Panc1 (cell line): ENCODE results near the gene TMEM120B. TPM values are rescaled to one million over a fixed set of nuclear protein-coding genes. Genes with fewer than 3 reads are reported as not detected.

Experiments used
- ATAC-seq: fragments of 200-7000 bp; cut with Tn5 transposase; 2 replicates; pipeline ENCODE4 v1.9.1; 2020; ENCODE audit warnings: mild to moderate bottlenecking, moderate library complexity
- BruUV-seq: library from RNA; stranded (reverse); fragments of 400-500 nt; replicated peaks from 2 replicates; lab custom pipeline; 2021; lab: Mats Ljungman, UMichigan
- CTCF ChIA-PET: fragments of 300-600 bp; sonication (Branson Sonifier 250); formaldehyde crosslinking; loops from one replicate; lab custom pipeline; 2022; ENCODE audit warnings: antibody characterized with exemption; lab: Charles Lee
- POLR2A ChIA-PET: fragments of 300-600 bp; sonication (Branson Sonifier 250); formaldehyde crosslinking; loops from one replicate; lab custom pipeline; 2022; ENCODE audit warnings: antibody characterized with exemption; lab: Charles Lee
- DNase-seq: peaks from one replicate; pipeline ENCODE4 v3.0.0-alpha.2; 2010; ENCODE audit warnings: low read depth, low spot score
- H3K27ac ChIP-seq: 2 replicates; pipeline ENCODE4 v1.5.1; 2011; ENCODE audit warnings: mild to moderate bottlenecking, low read length, inconsistent platforms
- H3K27me3 ChIP-seq: fragments of 200-500 bp; sonication (Bioruptor generic); 2 replicates; pipeline ENCODE4 v1.6.0; 2014; ENCODE audit warnings: low read length, inconsistent platforms; ENCODE audit not compliant: control insufficient read depth, insufficient read depth
- H3K36me3 ChIP-seq: fragments of 200-500 bp; sonication (Bioruptor generic); 2 replicates; pipeline ENCODE4 v1.5.1; 2014; ENCODE audit warnings: inconsistent platforms, mild to moderate bottlenecking, low read length, moderate library complexity; ENCODE audit not compliant: control insufficient read depth, insufficient read depth
- H3K4me1 ChIP-seq: 2 replicates; pipeline ENCODE4 v1.5.1; 2011; ENCODE audit warnings: inconsistent platforms, mild to moderate bottlenecking, low read length, moderate library complexity; ENCODE audit not compliant: control insufficient read depth, insufficient read depth
- H3K4me3 ChIP-seq, 2 experiments: 2 replicates each; pipeline ENCODE4 v1.5.1; 2011 to 2012; ENCODE audit warnings: low read depth in 2 of 2, low read length in 2 of 2, mild to moderate bottlenecking in 2 of 2, inconsistent platforms in 1 of 2, moderate library complexity in 1 of 2
- H3K9me3 ChIP-seq: fragments of 200-500 bp; sonication (Bioruptor generic); 2 replicates; pipeline ENCODE4 v1.5.1; 2014; ENCODE audit warnings: low read depth, mild to moderate bottlenecking, inconsistent platforms, low read length, moderate library complexity; ENCODE audit not compliant: control insufficient read depth, insufficient read depth
- POLR2AphosphoS5 ChIP-seq: IDR thresholded peaks from 2 replicates; pipeline ENCODE4 v1.6.1; 2012; ENCODE audit warnings: mild to moderate bottlenecking, low read depth, low read length, moderate library complexity
- SIN3A ChIP-seq: IDR thresholded peaks from 2 replicates; pipeline ENCODE4 v1.6.1; 2012; ENCODE audit warnings: low read depth, mild to moderate bottlenecking, low read length, moderate library complexity, borderline replicate concordance; ENCODE audit not compliant: insufficient read depth
- TCF7L2 ChIP-seq: IDR thresholded peaks from 2 replicates; pipeline ENCODE4 v1.6.1; 2011; ENCODE audit warnings: mild to moderate bottlenecking, low read depth, low read length, inconsistent platforms
- in situ Hi-C: cut with HindIII; loops from 2 replicates; pipeline ENCODE4 v1.10.0; 2016; ENCODE audit warnings: low sequenced_read_pairs, low pct_unique_long_range_greater_than_20kb
- intact Hi-C: fragments of 100-400 bp; cut with micrococcal nuclease; formaldehyde crosslinking; loops from one replicate; pipeline ENCODE4 v1.10.0; 2022; ENCODE audit not compliant: unreplicated experiment
- total RNA-seq: library from RNA; stranded (reverse); gene quantifications from one replicate; pipeline ENCODE4 v1.2.1, GENCODE V29; 2021; ENCODE audit not compliant: unreplicated experiment
- TF ChIP-seq, protein P1 (sequence below), 2 experiments: IDR thresholded peaks; 2 replicates each; pipeline ENCODE4 v1.6.1; 2011 to 2012; ENCODE audit warnings: low read depth in 2 of 2, control low read depth in 1 of 2, low read length in 1 of 2, mild to moderate bottlenecking in 1 of 2, moderate library complexity in 1 of 2; ENCODE audit not compliant: insufficient read depth in 1 of 2
- TF ChIP-seq, protein P2 (sequence below): fragments of 450-650 bp; IDR thresholded peaks from 2 replicates; pipeline ENCODE4 v1.5.1; 2017; ENCODE audit warnings: mild to moderate bottlenecking

TMEM120B gene
- total RNA-seq, 1 experiment from 2014 or later = 22.3 TPM

- TF ChIP-seq POLR2AphosphoS5 = peak; percentile 89
- TF ChIP-seq, protein P1, sequence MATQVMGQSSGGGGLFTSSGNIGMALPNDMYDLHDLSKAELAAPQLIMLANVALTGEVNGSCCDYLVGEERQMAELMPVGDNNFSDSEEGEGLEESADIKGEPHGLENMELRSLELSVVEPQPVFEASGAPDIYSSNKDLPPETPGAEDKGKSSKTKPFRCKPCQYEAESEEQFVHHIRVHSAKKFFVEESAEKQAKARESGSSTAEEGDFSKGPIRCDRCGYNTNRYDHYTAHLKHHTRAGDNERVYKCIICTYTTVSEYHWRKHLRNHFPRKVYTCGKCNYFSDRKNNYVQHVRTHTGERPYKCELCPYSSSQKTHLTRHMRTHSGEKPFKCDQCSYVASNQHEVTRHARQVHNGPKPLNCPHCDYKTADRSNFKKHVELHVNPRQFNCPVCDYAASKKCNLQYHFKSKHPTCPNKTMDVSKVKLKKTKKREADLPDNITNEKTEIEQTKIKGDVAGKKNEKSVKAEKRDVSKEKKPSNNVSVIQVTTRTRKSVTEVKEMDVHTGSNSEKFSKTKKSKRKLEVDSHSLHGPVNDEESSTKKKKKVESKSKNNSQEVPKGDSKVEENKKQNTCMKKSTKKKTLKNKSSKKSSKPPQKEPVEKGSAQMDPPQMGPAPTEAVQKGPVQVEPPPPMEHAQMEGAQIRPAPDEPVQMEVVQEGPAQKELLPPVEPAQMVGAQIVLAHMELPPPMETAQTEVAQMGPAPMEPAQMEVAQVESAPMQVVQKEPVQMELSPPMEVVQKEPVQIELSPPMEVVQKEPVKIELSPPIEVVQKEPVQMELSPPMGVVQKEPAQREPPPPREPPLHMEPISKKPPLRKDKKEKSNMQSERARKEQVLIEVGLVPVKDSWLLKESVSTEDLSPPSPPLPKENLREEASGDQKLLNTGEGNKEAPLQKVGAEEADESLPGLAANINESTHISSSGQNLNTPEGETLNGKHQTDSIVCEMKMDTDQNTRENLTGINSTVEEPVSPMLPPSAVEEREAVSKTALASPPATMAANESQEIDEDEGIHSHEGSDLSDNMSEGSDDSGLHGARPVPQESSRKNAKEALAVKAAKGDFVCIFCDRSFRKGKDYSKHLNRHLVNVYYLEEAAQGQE (IDR thresholded peaks at IDR 0.05; ENCODE audit: insufficient read depth in 1 of 2, low read depth in 2 of 2, low read length in 1 of 2) = peak in 1 of 2 experiments; percentile 1; a peak in 1 of 4 replicates
- no peak for TF ChIP-seq TCF7L2
- peaks cover 2% of the 10 kb centered on the region for H3K36me3 ChIP-seq
- DNase-seq (no peak), ATAC-seq (peak; percentile 60)
- POLR2A ChIA-PET = interaction anchor here (0.6 to 1.2 kb wide), 3 partner anchors 10 to 452 kb away, joined by 3 read pairs; partner anchors contain the start of genes MORN3 and RHOF
- in situ Hi-C loops = no loop called here
- CTCF ChIA-PET = interaction anchor here (0.5 to 1.1 kb wide), 2 partner anchors 9 to 26 kb away, joined by 3 to 4 read pairs; no protein-coding TSS in a partner anchor
- no peaks in the 10 kb centered on the region for H3K27me3 ChIP-seq
- H3K4me3 ChIP-seq = peak overlapping the region; percentile 55 to 72
- peaks cover 26% of the 10 kb centered on the region for H3K4me1 ChIP-seq
- intact Hi-C loops = no loop called here
- no TSS peak for BruUV-seq
- H3K9me3 ChIP-seq = no peaks in the 10 kb centered on the region
- H3K27ac ChIP-seq = peak overlapping the region; percentile 98
Observed at GRCh38 chr12:121802843-121803698, 90.5 kb downstream of the TMEM120B start.

DNA sequence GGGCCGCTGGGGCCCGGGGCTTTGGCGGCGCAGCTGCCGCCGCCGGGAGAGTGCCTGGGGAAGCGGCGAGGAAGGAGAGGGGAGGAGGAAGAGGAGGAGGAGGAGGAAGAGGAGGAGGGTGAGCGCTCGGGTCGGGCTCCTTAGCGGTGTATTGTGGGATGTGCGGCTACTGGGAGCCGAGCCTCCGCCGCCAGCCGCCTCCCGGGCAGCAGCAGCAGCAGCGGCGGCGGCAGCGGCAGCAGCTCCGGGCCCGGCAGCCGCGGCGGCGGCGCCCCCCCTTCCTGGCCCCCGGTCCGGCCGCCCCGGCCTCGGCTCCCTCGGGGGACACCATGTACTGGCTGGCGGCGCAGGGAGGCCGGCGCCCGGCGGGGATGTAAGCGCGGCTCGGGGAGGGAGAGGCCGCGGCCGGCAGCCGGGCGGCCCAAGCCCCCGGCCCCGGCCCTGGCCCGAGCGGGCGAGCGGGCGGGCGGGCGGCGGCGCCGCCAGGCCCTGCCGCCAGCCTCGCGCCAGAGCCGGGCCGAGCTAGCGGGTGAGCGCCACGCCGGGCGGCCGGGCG is 91.4 kb downstream of the TMEM120B start, which contains the start of gene SETD1B:
Gene SETD1B, plus strand, starts transcription at position 149 of the 556 bp plus-strand sequence. CDS start 729 bp downstream, outside the sequence.
- H3K9me3 ChIP-seq = no peaks in the 10 kb centered on the region
- H3K4me1 ChIP-seq = peaks cover 18% of the 10 kb centered on the region
- DNase-seq (no peak), ATAC-seq (peak; percentile 26)
- ChIA-PET CTCF (interaction anchor here (0.8 kb wide), 1 partner anchor 9 kb away, joined by 4 read pairs; no protein-coding TSS in a partner anchor), POLR2A (interaction anchor here (0.6 to 0.7 kb wide), 3 partner anchors 110 to 788 kb away, joined by 3 to 10 read pairs (median 4); no protein-coding TSS in a partner anchor)
- TF ChIP-seq POLR2AphosphoS5 (no peak), SIN3A (peak; percentile 67; the same call in 1 of the 2 replicates), TCF7L2 (no peak)
- TF ChIP-seq, protein P2, sequence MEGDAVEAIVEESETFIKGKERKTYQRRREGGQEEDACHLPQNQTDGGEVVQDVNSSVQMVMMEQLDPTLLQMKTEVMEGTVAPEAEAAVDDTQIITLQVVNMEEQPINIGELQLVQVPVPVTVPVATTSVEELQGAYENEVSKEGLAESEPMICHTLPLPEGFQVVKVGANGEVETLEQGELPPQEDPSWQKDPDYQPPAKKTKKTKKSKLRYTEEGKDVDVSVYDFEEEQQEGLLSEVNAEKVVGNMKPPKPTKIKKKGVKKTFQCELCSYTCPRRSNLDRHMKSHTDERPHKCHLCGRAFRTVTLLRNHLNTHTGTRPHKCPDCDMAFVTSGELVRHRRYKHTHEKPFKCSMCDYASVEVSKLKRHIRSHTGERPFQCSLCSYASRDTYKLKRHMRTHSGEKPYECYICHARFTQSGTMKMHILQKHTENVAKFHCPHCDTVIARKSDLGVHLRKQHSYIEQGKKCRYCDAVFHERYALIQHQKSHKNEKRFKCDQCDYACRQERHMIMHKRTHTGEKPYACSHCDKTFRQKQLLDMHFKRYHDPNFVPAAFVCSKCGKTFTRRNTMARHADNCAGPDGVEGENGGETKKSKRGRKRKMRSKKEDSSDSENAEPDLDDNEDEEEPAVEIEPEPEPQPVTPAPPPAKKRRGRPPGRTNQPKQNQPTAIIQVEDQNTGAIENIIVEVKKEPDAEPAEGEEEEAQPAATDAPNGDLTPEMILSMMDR = no peak
- TF ChIP-seq, protein P1 (IDR thresholded peaks at IDR 0.05; ENCODE audit: insufficient read depth in 1 of 2, low read depth in 2 of 2, low read length in 1 of 2) = no peak
- intact Hi-C loops (no loop called here), in situ Hi-C loops (no loop called here)
- H3K36me3 ChIP-seq = peaks cover 6% of the 10 kb centered on the region
- H3K27ac ChIP-seq = peak within 1 kb of the TSS; percentile 98
- no peaks in the 10 kb centered on the region for H3K27me3 ChIP-seq
- no TSS peak for BruUV-seq
- peak within 1 kb of the TSS; percentile 55 to 72 for H3K4me3 ChIP-seq
